ENCODE measurements around the gene CENPA.
"Not testable (repeated sequence)": the region's sequence is repeated elsewhere in the genome, so short reads cannot be mapped to it uniquely, and the experiment has no call there.

The CENPA gene

DNA sequence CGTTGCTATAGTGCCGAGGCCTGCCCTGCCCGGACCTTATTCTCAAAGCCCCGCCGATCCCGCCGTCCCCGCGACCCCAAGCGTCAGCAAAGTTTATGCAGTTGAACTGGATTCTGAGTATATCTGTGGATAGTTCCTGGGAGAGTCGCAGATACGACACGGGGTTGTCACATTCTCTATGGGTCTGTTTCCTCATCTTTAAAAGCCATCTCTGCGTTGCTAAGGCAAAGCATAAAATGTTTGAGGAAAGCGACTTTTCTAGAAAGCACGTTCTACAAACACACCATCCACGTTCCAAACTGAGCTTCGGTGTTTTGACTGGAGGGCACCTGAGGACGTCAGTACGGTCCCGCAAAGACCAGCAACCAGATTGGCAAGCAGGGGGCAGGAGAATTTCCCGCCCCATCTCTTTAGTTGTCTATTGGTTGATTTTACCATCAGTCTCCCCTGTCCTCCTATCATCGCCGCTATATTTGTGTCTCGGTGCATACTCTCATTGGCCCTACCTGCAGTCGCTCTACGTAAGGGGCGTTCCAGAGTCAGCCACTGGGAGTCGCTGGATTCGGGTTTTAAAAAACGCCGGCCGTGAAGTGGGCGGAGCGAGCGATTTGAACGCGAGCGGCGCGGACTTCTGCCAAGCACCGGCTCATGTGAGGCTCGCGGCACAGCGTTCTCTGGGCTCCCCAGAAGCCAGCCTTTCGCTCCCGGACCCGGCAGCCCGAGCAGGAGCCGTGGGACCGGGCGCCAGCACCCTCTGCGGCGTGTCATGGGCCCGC lies at the start of gene CENPA:
Gene CENPA, plus strand, starts transcription at position 626 of the 776 bp plus-strand sequence. Its CDS starts 141 bp downstream, at position 767.
- DNase-seq, result peak; percentile 99

DNA sequence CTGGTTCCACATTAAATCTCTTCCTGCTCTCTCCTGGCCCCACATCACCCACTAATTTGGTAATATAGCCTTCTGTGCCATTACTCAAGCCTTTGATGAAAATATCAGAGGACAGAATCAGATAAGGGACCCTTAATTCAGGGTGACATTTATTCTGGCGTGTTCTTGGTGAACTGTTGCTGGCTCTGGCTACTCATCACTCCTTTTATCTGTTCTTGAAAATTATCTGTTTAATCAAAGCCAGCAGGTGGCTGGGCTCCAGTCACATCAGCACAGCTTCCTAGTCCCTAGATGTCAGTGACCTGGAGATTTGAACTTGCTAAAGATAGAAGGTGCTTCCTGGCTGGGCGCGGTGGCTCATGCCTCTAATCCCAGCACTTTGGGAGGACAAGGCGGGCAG lies 48.6 kb upstream of the CENPA start:
- no peak for DNase-seq

DNA sequence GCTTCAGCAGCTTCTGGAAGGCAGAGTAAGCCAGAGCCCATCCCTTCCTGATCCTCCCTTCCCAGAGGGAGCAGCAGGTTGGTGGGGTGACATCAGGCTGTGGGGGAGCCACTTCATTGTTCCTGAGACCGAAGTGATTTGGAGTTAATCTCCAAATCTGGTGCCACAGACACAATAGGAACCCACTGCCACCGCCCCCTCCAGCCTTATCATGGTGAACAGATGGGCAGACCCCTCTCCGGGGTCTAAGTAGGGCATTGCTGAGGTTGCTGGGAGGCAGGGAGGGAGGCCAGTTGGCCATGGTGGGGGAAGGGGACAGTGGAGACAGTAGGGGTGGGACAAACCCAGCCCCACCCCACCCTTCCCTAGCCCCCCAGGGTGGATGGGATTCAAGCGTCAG lies 47.4 kb upstream of the CENPA start:
- DNase-seq, result no peak

DNA sequence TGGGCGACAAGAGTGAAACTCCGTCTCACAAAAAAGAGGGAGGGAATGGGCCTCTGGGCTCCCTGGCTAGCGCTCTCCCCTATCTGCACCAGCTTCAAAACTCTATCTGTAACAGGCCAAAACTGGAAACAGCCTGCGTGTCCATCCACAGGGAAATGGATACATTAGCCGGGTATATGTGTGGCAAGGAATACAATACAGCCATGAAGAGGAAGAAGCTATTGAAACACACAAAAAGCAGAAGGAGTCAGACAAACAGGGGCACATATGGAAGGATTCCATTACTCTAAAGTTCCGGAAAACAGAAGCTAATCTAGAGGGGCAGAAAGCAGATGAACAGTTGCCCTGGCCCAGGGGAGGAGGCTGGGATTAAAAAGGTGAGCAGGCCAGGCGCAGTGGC lies 46.3 kb upstream of the CENPA start:
- no peak for DNase-seq

DNA sequence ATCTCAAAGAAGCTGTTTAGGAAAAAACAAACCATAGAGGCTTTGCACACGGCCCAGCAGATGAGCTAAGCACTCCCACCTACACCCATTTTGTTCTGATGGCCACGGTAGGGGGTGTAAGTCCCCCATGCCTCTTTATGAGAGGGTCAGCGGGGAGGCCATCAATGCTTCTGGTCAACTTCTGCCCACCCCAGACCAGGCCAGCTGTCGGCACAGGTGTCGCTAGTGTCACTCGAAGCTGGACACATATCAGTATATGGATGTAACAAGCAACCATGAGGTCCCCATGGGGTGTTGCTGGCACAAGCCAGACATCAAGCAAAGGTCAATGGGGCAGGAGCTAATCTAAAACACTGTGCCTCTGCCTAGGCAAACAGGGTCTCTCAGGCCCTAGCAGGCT lies 45.5 kb upstream of the CENPA start:
- no peak for DNase-seq

DNA sequence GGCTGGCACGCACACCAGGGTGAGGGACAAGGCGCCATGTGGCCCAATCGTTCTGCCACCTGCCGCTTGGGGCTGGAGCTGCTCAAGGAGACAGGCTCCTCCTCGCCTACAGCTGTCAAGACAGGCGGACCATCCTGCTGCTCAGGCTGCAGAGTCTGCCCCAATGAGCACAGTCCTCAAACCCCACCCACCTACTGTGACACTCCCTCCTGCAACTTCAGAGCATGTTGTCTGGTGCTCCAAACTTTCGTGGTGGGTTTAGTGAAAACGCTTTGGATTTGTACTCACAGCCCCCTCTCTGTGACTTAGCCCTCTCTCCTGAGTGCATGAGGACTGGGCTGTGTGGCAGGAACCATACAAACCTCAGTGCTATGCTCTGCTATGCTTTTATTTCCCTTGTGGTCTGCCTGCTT lies 45.0 kb upstream of the CENPA start:
- DNase-seq, result peak; percentile 44

DNA sequence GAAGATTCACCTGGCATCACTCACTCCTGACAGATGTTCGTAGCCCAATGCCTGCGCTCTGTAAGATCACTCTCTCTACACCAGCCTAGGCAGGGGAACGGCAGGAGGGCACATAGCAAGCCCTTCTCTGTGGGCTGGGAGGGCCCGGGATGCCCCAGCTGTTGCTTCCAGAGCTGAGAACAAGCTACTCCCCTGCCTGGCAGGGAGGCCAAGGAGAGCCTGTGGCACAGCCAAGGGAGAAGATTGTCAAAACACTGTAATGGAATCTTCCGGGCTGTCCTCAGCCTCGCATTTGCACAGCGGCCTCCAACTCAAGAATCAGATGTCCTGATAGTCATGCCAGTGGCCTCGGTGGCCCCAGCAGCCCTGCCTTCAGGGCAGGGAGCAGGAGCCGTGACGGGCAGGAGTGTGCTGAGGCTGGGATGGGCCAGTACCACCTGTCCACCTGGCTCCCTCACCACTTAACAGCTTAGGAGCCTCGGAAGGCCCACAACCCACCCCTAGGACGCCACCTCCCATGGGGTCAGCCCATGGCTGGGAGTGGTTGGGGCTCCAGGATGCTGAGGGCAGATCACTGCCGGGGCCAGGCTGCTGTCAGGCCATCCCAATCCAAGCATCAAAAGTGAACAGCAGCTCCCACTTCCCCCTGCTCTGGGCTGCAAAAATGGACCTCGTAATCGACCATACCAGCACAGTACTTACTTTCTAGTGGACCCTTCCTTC lies 43.6 kb upstream of the CENPA start:
- no peak for DNase-seq

DNA sequence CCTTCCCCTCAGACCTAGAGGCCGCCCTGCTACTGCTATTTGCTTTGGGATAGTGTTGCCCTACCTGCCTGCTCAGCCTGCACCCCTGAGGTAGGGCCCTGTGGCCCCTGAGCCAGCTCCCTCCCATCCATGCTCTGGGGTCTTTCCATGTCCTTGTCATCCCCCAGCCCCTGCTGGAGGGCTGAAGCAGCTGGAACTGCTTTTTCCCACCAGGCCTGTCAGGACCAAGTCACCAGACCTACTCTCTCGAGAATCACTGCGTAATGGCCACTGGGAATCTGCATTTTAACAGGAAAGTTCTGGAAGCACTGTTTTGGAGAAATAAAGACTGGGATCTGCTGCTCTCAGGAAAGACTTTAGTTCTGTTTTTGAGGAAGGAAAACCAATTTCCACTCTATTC lies 42.0 kb upstream of the CENPA start:
- no peak for DNase-seq

DNA sequence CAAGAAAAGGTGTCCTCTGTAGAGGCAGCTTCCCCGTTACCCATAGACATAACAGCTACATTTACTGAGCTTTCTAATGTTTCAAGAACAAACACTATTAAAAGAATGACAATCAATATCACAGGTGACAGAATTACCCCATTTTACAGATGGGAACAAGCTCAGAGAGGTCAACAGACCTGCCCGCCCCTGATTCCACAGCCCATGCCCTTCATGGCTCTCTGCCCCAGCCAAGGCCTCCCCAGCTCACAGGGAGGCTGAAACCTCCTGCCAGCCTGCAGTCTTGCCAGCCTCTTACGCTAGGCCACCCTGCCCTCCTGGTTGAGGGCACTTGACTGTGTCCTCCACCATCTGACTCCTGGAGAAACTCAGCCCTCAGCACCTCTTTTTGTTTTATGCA lies 40.9 kb upstream of the CENPA start:
- DNase-seq, result no peak

DNA sequence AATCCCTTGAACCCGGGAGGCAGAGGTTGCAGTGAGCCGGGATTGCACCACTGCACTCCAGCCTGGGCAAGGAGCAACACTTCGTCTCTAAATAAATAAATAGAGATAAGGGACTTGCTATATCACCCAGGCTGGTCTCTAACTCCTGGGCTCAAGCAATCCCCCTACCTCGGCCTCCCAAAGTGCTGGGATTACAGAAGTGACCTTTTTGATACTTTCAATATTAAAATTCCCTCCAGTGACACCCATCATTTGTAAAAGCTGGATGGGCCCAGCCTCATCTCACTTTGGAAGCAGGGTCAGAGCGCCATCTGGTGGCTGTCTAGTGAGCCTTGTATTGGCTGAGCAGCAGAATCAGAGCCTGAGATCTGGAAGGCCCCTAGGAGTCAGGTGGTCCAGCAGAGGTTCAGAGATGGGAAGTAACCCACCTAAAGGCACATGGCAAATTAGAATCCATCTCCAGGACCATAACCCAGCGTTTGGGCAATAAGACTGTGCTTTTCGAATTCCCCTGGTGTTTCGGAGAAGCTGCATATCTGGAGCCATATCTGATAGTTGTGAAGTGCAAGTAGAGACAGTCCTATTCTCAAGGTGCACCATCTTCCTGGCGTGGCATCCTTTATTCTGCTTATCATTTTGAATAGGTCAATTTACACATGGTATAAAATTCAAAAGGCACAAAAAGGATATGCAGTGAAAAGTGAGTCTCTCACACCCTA lies 40.1 kb upstream of the CENPA start:
- peak; percentile 58 for DNase-seq

DNA sequence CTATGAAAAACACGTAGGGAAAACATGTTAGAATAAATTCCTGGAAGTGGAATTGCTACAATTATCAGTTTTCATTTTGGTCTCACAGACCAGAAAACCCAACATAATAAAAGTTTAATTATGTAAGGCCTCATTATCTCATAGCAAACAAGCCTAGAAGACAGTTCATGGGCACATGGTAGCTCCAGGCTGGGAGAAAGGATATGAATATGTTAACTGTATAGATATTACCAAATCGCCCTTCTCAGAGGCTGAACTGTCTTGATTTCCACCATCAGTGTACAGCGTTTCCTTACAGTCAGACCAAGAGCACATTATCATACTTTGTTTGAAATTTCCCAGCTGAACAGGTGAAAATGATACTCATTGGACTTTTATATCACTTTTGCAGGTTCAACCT lies 38.9 kb upstream of the CENPA start:
- DNase-seq, result no peak

DNA sequence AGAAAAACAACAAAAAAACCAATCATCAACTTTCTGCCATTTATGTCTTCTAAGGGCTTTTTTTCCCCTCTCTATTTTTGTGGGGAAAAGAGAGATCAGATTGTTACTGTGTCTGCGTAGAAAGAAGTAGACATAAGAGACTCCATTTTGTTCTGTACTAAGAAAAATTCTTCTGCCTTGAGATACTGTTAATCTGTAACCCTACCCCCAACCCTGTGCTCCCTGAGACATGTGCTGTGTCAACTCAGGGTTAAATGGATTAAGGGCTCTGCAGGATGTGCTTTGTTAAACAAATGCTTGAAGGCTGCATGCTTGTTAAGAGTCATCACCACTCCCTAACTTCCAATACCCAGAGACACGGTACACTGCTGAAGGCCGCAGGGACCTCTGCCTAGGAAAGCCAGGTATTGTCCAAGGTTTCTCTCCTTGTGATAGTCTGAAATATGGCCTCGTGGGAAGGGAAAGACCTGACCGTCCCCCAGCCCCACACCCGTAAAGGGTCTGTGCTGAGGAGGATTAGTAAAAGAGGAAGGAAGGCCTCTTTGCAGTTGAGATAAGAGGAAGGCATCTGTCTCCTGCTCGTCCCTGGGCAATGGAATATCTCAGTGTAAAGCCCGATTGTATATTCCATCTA lies 36.0 kb upstream of the CENPA start:
- DNase-seq, result peak; percentile 52

DNA sequence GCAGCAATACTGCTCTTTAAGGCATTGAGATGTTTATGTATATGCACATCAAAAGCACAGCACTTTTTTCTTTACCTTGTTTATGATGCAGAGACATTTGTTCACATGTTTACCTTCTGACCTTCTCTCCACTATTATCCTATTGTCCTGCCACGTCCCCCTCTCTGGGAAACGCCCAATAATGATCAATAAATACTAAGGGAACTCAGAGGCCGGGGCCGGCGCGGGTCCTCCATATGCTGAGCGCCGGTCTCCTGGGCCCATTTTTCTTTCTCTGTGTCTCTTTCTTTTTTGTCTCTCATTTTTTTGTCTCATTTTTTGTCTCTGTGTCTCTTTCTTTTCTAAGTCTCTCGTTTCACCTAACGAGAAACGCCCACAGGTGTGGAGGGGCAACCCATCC lies 35.4 kb upstream of the CENPA start:
- not testable (repeated sequence) for DNase-seq

DNA sequence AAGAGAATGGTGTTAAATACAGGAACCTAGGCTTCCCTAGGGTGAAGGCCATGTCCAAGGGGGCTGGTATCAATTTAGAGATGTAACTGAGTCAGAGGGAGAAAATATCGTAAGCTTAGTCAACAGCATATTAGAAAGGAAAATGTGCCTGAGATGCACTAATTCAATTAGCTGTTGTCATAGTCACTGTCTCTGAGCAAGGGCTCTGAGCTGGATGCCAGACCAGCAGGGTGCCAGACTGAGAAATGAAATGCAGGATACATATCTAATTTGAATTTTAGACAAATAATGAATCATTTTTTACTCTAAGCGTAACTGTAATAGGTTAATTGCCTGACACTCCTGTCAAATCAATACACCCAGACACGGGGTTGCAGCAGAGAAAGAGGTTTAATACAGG lies 33.2 kb upstream of the CENPA start:
- no peak for DNase-seq

DNA sequence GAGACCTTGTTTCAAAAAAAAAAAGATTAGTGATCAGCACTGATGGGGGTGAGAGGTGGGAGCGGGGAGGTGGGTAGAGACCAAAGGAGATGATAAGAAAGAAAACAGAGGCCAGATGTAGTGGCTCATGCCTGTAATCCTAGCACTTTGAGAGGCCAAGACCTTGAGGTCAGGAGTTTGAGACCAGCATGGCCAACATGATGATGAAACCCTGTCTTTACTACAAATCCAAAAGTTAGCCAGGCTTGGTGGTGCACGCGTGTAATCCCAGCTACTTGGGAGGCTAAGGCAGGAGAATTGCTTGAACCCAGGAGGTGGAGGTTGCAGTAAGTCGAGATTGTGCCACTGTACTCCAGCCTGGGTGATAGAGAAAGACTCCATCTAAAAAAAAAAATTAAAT lies 31.3 kb upstream of the CENPA start:
- no peak for DNase-seq

DNA sequence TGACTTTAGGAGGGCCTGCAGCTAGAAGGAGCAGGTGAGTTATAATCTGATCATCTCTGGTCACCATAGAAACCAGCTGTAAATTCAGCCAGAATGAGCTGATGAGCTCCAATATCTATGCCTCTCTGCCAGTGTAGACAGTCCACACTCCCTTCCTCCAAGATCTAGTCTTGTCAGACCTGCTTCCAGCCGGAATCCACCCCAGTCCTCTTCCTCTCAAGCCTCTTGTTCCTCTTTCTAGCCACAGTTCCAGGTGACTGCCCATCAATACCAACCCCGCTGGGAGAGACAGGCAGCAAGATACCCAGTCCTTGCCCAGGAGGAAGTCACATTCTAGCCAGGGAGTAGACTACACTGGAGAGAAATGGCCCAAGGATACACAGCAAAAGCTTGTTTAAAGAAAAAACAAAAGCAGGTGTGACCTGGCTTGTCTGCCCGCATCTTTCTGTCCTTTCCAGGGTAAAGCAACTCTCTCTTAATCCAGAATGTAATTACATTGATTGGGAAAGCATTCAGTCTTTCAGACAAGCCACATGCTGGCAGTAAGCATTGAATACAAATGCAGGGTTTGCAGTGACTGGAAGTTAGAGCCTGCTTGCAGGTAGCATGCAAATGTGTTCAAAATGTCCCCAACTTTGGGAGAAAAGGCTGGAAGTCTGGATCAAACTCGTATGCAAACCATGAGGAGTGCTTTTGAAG lies 30.7 kb upstream of the CENPA start:
- peak; percentile 39 for DNase-seq

DNA sequence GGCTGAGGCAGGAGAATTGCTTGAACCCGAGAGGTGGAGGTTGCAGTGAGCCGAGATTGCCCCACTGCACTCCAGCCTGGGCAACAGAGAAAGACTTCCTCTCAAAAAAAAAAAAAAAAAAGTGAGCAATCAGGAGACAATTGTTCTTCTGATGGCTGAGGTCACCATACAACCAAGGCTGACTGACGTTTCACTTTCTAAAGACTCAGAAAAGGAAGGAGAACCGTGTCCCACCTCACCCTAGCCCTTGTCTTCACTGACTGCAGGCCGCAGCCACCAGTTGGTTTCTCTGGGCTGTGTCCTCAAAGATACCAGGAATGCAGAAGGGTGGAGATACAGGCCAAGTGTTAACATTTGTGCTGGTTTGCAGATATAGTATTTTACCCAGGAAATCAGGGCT lies 29.5 kb upstream of the CENPA start:
- peak; percentile 86 for DNase-seq

DNA sequence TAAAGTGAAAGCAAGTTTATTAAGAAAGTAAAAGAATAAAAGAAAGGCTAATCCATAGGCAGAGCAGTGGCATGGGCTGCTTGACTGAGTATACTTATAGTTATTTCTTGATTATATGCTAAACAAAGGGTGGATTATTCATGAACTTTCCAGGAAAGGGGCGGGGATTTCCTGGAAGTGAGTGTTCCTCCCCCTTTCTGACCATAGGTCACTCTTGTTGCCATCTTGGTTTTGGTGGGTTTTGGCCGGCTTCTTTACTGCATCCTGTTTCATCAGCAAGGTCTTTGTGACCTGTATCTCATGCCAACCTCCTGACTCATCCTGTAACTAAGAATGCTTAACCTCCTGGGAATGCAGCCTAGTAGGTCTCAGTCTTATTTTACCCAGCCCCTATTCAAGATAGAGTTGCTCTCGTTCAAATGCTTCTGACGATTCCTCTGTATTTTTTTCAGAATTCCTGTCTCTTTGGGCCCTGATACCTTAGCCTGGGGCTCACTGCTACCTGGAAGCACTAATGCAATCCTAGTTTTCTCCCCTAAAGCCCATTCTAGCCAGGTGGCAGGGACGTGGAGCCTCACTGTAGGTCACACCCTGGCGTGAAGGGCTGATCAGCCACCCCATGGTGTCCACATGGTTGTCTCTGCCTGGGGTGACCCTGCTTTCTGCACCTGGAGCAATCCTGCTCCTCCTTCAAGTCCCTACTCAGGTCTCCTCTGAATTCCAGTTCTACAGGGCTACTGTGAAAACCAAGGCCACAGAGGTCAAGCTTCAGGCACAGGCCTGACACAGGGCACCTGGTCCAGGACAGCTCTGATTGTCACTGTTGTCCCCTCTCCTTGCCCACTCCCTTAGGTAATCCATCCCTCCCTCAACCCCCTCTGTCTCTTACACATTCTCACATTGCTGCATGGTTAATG lies 27.7 kb upstream of the CENPA start:
- DNase-seq, result peak; percentile 89

DNA sequence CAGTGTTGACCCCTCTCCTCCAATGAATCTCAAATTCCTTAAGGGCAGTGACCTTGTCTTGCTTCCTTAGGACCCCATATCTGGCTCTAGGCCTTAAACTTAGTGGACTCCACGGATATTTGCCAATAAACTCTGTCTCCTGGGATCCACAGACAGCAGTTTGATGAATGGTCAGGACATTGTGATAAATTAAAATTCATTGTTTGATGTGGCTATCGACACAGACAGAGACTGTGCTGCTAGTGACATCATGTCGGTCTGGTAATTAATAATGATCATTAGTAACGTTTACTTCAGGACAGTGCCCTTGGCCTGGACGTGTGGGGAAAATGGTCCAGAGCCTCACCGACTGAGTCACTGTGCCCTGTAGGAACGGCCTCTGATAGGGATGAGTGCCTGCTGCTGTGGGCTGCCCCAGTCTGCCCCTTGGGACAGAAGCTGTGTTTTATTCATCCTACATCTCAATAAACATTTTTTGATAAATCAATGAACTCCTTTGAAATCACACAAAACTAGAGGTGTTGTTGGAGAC lies 27.0 kb upstream of the CENPA start:
- no peak for DNase-seq

DNA sequence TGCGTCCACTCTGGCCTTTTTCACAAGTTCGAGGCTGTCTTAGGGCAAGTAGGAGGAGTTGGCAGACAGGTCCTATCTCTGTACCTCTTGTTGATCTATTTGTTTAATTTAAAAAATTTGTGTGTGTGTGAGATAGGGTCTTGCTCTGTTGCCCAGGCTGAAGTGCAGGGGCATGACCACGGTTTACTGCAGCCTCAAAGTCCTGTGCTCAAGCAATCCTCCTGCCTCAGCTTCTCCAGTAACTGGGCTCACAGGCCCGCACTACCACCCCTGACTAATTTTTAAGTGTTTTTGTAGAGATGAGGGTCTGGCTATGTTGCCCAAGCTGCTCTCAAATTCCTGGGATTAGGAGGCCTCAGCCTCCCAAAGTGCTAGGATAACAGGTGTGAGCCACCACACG lies 26.0 kb upstream of the CENPA start:
- no peak for DNase-seq

DNA sequence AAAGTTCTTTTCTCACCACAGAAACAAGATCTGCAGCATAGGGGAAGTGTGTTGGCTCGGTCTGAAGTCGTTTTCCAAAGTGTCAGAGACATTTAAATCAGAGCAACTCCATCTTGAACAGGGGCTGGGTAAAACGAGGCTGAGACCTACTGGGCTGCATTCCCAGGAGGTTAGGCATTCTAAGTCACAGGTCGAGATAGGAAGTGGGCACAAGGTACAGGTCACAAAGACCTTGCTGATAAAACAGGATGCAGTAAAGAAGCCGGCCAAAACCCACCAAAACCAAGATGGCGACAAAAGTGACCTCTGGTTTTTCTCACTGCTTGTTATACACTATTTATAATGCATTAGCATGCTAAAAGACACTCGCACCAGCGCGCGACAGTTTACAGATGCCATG lies 24.9 kb upstream of the CENPA start:
- not testable (repeated sequence) for DNase-seq
